ENCODE data around the gene STAT5B. TPM values are rescaled to one million over a fixed set of nuclear protein-coding genes. Genes with fewer than 3 reads are reported as not detected.

STAT5B gene
- total and polyA plus RNA-seq, 2 of the 13 experiments (the other 11 are each of a cell fraction or from before 2014, with no cell fraction given), result 21.0 to 42.8 TPM

GRCh38 chr17:42182927-42183734 is 93.1 kb downstream of the STAT5B start (continued):
- TF ChIP-seq ZUFSP (CRISPR knock-in tag; IDR thresholded peaks at IDR 0.05; ENCODE audit: borderline replicate concordance) (no peak), SRSF9 (IDR thresholded peaks at IDR 0.05; ENCODE audit: borderline replicate concordance, insufficient read depth, low read depth, low read length, poor library complexity, severe bottlenecking) (no peak), ARNT (IDR thresholded peaks at IDR 0.05) (no peak), JARID2 (CRISPR knock-in tag; IDR thresholded peaks at IDR 0.05; ENCODE audit: insufficient replicate concordance) (no peak), GRHL1 (CRISPR knock-in tag; conservative IDR thresholded peaks at IDR 0.05) (no peak), ZIK1 (CRISPR knock-in tag; IDR thresholded peaks at IDR 0.05; ENCODE audit: borderline replicate concordance, low read depth) (no peak), NPAS2 (CRISPR knock-in tag; IDR thresholded peaks at IDR 0.05; ENCODE audit: borderline replicate concordance) (no peak), ZFP36 (IDR thresholded peaks at IDR 0.05; ENCODE audit: borderline replicate concordance, low read depth, low read length, partially characterized antibody) (peak; percentile 69), FOXP4 (CRISPR knock-in tag; IDR thresholded peaks at IDR 0.05) (no peak), TRIM24 (CRISPR knock-in tag; IDR thresholded peaks at IDR 0.05) (no peak), ZFP36L2 (CRISPR knock-in tag; IDR thresholded peaks at IDR 0.05) (no peak), CREB1 (IDR thresholded peaks at IDR 0.05) (no peak), CREB1 (CRISPR knock-in tag; IDR thresholded peaks at IDR 0.05) (no peak), THRA (CRISPR knock-in tag; IDR thresholded peaks at IDR 0.05; ENCODE audit: borderline replicate concordance) (no peak), PRDM15 (CRISPR knock-in tag; IDR thresholded peaks at IDR 0.05) (no peak), MXD3 (CRISPR knock-in tag; IDR thresholded peaks at IDR 0.05) (no peak), SRSF1 (optimal IDR thresholded peaks at IDR 0.05; ENCODE audit: low read depth, low read length) (peak; percentile 11)
